GM20000 (cell line): ENCODE data around the gene TLX1.

Experiments used
- DNase-seq: peaks from one replicate; pipeline ENCODE4 v3.0.0; 2012; ENCODE audit warnings: low spot score
- TF ChIP-seq, protein P1 (sequence below): IDR thresholded peaks from 2 replicates; pipeline ENCODE4 v1.5.1; 2012; ENCODE audit warnings: mild to moderate bottlenecking, control low read depth; ENCODE audit errors: extremely low read depth, missing control alignments

The TLX1 gene

DNA sequence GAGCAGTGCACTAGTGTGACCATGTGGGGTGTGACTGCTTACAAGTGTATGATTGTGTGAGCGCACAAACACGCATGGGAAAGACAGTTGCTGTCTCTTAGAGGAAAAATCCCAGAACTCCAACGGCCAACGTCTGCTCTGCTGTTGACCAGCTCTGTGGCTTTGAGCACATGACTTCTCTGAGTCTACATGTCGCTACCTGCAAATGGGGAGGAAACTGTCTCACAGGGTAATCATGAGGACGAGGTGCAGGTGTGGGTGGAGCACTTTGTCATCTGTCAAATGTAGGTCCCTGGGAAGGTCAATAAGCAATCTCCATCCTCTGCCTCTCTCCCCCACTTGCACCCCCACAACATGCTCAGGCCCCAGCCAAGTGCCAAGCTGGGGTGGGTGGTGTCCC is 31.2 kb upstream of the TLX1 start:
- no peak for DNase-seq
- TF ChIP-seq, protein P1, sequence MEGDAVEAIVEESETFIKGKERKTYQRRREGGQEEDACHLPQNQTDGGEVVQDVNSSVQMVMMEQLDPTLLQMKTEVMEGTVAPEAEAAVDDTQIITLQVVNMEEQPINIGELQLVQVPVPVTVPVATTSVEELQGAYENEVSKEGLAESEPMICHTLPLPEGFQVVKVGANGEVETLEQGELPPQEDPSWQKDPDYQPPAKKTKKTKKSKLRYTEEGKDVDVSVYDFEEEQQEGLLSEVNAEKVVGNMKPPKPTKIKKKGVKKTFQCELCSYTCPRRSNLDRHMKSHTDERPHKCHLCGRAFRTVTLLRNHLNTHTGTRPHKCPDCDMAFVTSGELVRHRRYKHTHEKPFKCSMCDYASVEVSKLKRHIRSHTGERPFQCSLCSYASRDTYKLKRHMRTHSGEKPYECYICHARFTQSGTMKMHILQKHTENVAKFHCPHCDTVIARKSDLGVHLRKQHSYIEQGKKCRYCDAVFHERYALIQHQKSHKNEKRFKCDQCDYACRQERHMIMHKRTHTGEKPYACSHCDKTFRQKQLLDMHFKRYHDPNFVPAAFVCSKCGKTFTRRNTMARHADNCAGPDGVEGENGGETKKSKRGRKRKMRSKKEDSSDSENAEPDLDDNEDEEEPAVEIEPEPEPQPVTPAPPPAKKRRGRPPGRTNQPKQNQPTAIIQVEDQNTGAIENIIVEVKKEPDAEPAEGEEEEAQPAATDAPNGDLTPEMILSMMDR = no peak

DNA sequence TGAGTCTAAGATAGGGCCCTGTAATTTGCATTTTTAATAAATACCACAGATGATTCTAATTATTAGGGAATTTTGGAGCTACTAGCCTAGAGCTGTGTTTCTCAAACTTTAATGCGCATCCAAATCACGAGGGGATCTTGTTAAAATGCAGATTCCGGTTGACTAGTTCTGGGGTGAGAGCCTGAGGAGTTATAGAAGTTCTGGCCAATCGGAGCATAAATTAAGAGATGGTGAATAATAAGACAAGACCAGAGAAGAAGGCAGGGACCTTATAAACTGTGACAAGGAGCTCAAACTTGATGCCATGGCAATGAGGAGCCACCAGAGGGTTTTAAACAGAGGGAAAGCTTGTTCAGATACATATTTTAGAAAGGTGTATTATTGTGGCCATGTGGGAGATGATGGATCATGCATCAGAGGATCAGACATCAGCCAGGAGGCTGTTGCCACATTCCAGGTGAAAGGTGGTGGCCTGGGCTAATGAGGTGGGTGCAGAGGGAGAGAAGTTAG is 29.7 kb upstream of the TLX1 start:
- DNase-seq = no peak
- TF ChIP-seq, protein P1 = no peak

DNA sequence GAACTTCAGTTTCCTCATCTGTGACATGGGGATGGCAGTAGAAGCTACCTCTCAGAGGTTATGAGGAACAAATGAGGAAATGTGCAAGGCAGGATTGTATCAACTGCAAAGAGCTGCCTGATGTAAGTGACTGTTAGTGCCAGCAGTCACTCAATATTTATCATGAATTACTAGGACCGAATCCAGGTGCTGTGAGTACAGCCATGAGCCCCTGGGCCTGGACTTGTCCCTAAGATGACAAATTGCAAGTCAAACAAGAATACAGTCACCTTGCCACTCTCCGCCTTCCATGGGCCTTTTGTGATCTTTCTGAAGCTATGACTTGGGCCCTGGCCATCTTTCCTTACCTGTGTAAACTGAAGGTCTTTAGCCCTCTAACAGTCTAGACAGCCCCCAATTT is 27.7 kb upstream of the TLX1 start:
- DNase-seq = no peak
- TF ChIP-seq, protein P1 = no peak

DNA sequence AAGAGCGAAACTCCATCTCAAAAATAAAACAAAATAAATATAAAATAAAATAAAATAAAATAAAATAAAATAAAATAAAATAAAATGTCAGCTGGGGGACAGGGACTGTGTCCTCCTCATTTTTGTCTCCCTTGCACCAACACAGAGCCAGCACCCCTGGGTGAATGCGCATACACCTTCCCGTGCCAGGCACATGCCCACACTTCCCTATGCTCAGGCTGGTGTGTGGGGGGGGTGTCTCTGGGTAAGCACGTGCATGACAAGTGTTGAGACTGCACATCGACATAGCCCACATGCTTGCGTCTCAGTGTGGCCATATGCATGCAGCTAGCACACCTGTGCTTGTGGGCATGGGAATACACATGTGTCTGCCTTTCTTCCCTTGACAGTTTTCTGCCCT is 24.7 kb upstream of the TLX1 start:
- TF ChIP-seq, protein P1 = no peak
- no peak for DNase-seq

DNA sequence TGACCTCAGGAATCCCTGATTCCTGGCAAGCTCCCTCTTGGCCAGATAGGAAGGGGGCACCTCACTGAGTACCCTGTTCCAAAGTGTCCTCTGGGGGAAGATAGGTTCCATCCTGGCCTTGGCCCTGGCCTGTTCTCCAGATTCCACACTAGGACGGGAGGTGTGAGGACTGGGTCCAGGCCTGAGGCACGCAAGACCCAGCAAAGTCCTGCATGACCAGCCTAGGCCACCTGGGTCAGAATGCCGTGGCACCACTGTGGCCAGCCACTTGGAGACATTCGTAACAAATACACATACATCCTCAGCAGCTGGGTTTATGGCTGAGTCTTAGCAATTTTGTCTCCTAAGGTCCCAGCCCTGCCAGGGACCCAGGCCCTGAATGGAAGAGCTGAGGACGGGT is 23.3 kb upstream of the TLX1 start:
- TF ChIP-seq, protein P1 = no peak
- DNase-seq = no peak

DNA sequence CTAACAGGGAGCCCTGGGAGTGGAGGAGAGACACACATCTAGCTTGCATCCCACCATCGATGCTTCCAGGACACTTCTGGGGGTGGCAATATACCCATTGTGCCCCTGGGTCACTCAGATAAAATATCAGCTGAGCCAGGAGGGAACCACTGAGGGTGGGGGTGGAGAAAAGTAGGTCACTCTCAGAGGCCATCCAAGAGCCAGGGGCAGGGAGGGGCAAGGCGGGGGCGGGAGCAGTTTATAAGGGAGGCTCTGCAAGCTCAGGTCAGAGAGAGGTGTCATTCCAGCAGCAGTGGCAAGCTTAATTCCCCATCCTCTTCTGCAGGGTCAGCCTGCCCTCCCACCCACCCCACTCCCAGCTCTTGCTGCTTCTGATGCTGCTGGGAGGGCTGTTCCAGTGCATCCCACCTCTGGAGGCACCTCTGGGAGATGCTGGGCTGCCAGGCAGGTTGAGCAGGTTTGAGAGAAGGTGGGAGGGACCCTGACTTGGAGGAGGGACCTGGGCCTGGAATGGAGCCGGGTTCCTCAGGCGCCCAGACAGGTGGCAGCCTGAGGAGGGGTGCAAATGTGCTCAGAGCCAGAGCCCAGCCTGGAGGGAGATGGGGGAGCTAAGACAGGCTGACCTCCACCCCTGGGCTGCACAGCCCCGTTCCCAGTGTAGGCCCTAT is 20.1 kb upstream of the TLX1 start:
- TF ChIP-seq, protein P1 = no peak
- DNase-seq = no peak

DNA sequence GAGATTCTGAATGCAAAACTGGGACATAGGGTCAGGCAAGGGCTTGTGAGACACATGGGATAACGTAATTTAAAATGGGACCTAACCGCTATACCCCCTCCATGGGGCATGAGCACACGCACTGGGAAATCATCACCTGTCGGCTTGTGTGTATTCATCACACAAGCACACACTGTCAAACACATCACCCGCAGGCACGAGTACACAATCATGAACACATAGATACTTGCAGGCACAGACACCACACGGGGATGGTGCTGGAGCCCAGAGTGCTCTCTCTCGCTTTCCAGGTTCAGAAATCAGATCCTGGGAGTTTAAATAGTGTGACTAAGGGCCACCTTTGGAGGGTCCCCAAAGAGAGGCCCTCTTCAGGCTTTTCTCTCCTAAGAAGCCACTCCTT is 19.6 kb upstream of the TLX1 start:
- TF ChIP-seq, protein P1 = no peak
- DNase-seq = no peak
